HepG2 (cell line): ENCODE measurements around the gene NFKB2. TPM values are rescaled to one million over a fixed set of nuclear protein-coding genes. Genes with fewer than 3 reads are reported as not detected.
A peak's percentile ranks its signal among the peaks of the same experiment; 100 is the strongest.

Experiments used
- FOXA1 ChIP-seq, 2 experiments: fragments of 450-650 bp in 1 of 2; sonication (generic) in 1 of 2; formaldehyde crosslinking in 1 of 2; IDR thresholded peaks; 2 replicates each; pipeline versions ENCODE4 v1.4.0 to v1.6.1; 2016 to 2020; ENCODE audit warnings: missing genetic modification reagents in 1 of 2
- KDM5A ChIP-seq: fragments of 200-600 bp; sonication (generic); IDR thresholded peaks from 2 replicates; pipeline ENCODE4 v1.7.0; 2018; ENCODE audit warnings: antibody characterized with exemption, mild to moderate bottlenecking, low read length, borderline replicate concordance
- KDM5B ChIP-seq: sonication (generic); formaldehyde crosslinking; IDR thresholded peaks from 2 replicates; pipeline ENCODE4 v1.4.0; 2020; ENCODE audit warnings: missing genetic modification reagents, mild to moderate bottlenecking, borderline replicate concordance
- MLXIP ChIP-seq: sonication (generic); formaldehyde crosslinking; IDR thresholded peaks from 2 replicates; pipeline ENCODE4 v1.9.0; 2021; ENCODE audit warnings: missing genetic modification reagents, borderline replicate concordance
- SMAD9 ChIP-seq: sonication (generic); formaldehyde crosslinking; IDR thresholded peaks from 2 replicates; pipeline ENCODE4 v1.5.1; 2020; ENCODE audit warnings: mild to moderate bottlenecking, missing genetic modification reagents
- TIGD3 ChIP-seq: sonication (generic); formaldehyde crosslinking; IDR thresholded peaks from 2 replicates; pipeline ENCODE4 v1.5.1; 2020; ENCODE audit warnings: mild to moderate bottlenecking, missing genetic modification reagents, borderline replicate concordance
- ZBTB8A ChIP-seq: sonication (generic); formaldehyde crosslinking; IDR thresholded peaks from 2 replicates; pipeline ENCODE4 v1.4.0; 2020; ENCODE audit warnings: mild to moderate bottlenecking, low read depth, missing genetic modification reagents, borderline replicate concordance
- ZFP82 ChIP-seq: sonication (generic); formaldehyde crosslinking; IDR thresholded peaks from 2 replicates; pipeline ENCODE4 v1.5.1; 2020; ENCODE audit warnings: mild to moderate bottlenecking, missing genetic modification reagents, borderline replicate concordance
- ZKSCAN5 ChIP-seq: sonication (generic); formaldehyde crosslinking; IDR thresholded peaks from 2 replicates; pipeline ENCODE4 v1.5.1; 2020; ENCODE audit warnings: mild to moderate bottlenecking, missing genetic modification reagents
- ZMAT3 ChIP-seq: sonication (generic); formaldehyde crosslinking; conservative IDR thresholded peaks from 2 replicates; pipeline ENCODE4 v1.7.0; 2021; ENCODE audit warnings: missing genetic modification reagents
- ZNF10 ChIP-seq: sonication (generic); formaldehyde crosslinking; IDR thresholded peaks from 2 replicates; pipeline ENCODE4 v1.4.0; 2020; ENCODE audit warnings: mild to moderate bottlenecking, low read depth, missing genetic modification reagents, borderline replicate concordance
- ZNF234 ChIP-seq: sonication (generic); formaldehyde crosslinking; conservative IDR thresholded peaks from 2 replicates; pipeline ENCODE4 v1.5.1; 2020; ENCODE audit warnings: mild to moderate bottlenecking, missing genetic modification reagents
- ZNF264 ChIP-seq: sonication (generic); formaldehyde crosslinking; IDR thresholded peaks from 2 replicates; pipeline ENCODE4 v1.4.0; 2020; ENCODE audit warnings: missing genetic modification reagents
- ZNF766 ChIP-seq: sonication (generic); formaldehyde crosslinking; IDR thresholded peaks from 2 replicates; pipeline ENCODE4 v1.5.0; 2020; ENCODE audit warnings: missing genetic modification reagents, borderline replicate concordance
- ZNF883 ChIP-seq: sonication (generic); formaldehyde crosslinking; IDR thresholded peaks from 2 replicates; pipeline ENCODE4 v1.5.1; 2020; ENCODE audit warnings: mild to moderate bottlenecking, missing genetic modification reagents; ENCODE audit errors: not compliant biosample characterization
- polyA plus RNA-seq, 8 experiments: library from polyadenylated mRNA; depleted of rRNA in 3 of 8; stranded (reverse) in 7 of 8; unstranded in 1 of 8; fragments of >200 nt; fragmentation: Illumina TruSeq in 4 of 8; extraction: Trizol in 4 of 8; gene quantifications; 2 replicates each; pipeline versions ENCODE4 v1.2.1 to v1.2.3, GENCODE V29; 2011 to 2016; ENCODE audit warnings: low read depth in 4 of 8, missing spikeins in 1 of 8, mixed read lengths in 1 of 8; ENCODE audit not compliant: insufficient read depth in 1 of 8
- total RNA-seq, 5 experiments: library from RNA; depleted of rRNA; stranded (reverse); fragments of >200 nt; fragmentation: Illumina TruSeq; extraction: Trizol; gene quantifications; 2 replicates each; pipeline ENCODE4 v1.2.3, GENCODE V29; 2016; ENCODE audit warnings: low read depth in 1 of 5
- TF ChIP-seq, protein P1 (sequence below): sonication (generic); formaldehyde crosslinking; IDR thresholded peaks from 2 replicates; pipeline ENCODE4 v1.5.0; 2020; ENCODE audit warnings: mild to moderate bottlenecking, low read depth, missing genetic modification reagents, borderline replicate concordance
- TF ChIP-seq, protein P2 (sequence below): sonication (generic); formaldehyde crosslinking; IDR thresholded peaks from 2 replicates; pipeline ENCODE4 v1.5.0; 2020; ENCODE audit warnings: missing genetic modification reagents
- TF ChIP-seq, protein P3 (sequence below): sonication (generic); formaldehyde crosslinking; IDR thresholded peaks from 2 replicates; pipeline ENCODE4 v1.4.0; 2020; ENCODE audit warnings: missing genetic modification reagents, mild to moderate bottlenecking, borderline replicate concordance

Gene NFKB2
- total and polyA plus RNA-seq, 2 of the 13 experiments (the other 11 are each of a cell fraction or from before 2014, with no cell fraction given): 7.7 to 12.5 TPM

GRCh38 chr10:102449321-102450123, 54.0 kb downstream of the NFKB2 start (continued):
- TF ChIP-seq, protein P1, sequence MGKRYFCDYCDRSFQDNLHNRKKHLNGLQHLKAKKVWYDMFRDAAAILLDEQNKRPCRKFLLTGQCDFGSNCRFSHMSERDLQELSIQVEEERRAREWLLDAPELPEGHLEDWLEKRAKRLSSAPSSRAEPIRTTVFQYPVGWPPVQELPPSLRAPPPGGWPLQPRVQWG (CRISPR knock-in tag): no peak
- TF ChIP-seq, protein P2, sequence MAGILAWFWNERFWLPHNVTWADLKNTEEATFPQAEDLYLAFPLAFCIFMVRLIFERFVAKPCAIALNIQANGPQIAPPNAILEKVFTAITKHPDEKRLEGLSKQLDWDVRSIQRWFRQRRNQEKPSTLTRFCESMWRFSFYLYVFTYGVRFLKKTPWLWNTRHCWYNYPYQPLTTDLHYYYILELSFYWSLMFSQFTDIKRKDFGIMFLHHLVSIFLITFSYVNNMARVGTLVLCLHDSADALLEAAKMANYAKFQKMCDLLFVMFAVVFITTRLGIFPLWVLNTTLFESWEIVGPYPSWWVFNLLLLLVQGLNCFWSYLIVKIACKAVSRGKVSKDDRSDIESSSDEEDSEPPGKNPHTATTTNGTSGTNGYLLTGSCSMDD (CRISPR knock-in tag): no peak
- TF ChIP-seq, protein P3, sequence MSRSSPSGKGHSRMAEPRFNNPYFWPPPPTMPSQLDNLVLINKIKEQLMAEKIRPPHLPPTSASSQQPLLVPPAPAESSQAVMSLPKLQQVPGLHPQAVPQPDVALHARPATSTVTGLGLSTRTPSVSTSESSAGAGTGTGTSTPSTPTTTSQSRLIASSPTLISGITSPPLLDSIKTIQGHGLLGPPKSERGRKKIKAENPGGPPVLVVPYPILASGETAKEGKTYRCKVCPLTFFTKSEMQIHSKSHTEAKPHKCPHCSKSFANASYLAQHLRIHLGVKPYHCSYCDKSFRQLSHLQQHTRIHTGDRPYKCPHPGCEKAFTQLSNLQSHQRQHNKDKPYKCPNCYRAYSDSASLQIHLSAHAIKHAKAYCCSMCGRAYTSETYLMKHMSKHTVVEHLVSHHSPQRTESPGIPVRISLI (CRISPR knock-in tag): peak; percentile 93
- no peak for TF ChIP-seq ZKSCAN5
- no peak for TF ChIP-seq ZFP82 (CRISPR knock-in tag)
- no peak for TF ChIP-seq ZNF234
- 0 out of 2 replicates have a peak, but pooled peaks have one; percentile 30 for TF ChIP-seq KDM5A
- TF ChIP-seq ZNF264 (CRISPR knock-in tag): no peak
- TF ChIP-seq ZNF883 (CRISPR knock-in tag): no peak
- no peak for TF ChIP-seq ZNF766 (CRISPR knock-in tag)
- TF ChIP-seq FOXA1 (IDR thresholded peaks at IDR 0.05): no peak
- 0 out of 2 replicates have a peak, but pooled peaks have one; percentile 23 for TF ChIP-seq FOXA1 (CRISPR knock-in tag; IDR thresholded peaks at IDR 0.05)
- no peak for TF ChIP-seq ZNF10 (CRISPR knock-in tag)
- TF ChIP-seq SMAD9: no peak
- TF ChIP-seq ZBTB8A (CRISPR knock-in tag): no peak
- TF ChIP-seq MLXIP (CRISPR knock-in tag): no peak
- TF ChIP-seq ZMAT3: 0 out of 2 replicates have a peak, but pooled peaks have one; percentile 73
- peak; percentile 6; the same call in 1 of the 2 replicates for TF ChIP-seq KDM5B (CRISPR knock-in tag)
- TF ChIP-seq TIGD3 (CRISPR knock-in tag): no peak
